ENCODE data around the gene ZBTB44.
"Not testable (repeated sequence)": the region's sequence is repeated elsewhere in the genome, so short reads cannot be mapped to it uniquely, and the experiment has no call there.

Gene ZBTB44

GRCh38 chr11:130312046-130312445, 2.7 kb downstream of the ZBTB44 start:
- DNase-seq: no peak

- no peak for DNase-seq
Measured at GRCh38 chr11:130310622-130311021, 4.1 kb downstream of the ZBTB44 start.

GRCh38 chr11:130308886-130309285, 5.8 kb downstream of the ZBTB44 start:
- DNase-seq: no peak

DNA sequence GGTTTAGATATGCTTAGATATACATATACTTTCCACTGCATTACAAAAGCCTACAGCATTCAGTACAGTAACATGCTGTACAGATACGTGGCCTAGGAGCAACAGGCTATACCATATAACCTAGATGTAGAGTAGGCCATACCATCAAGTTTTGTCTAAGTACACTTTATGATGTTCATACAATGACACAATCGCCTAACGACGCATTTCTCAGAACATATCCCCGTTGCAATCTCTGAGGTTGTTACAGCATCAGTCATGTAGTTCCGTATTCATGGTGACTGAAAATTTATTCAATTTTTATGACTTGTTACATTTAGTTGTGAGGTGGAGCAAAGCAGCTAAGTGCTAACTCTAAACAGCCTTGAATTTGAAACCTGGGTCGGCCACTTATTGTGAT, 6.7 kb downstream of the ZBTB44 start:
- no peak for DNase-seq

- DNase-seq: no peak
Measured at GRCh38 chr11:130304651-130305050, 10.1 kb downstream of the ZBTB44 start.

- no peak for DNase-seq
Measured at GRCh38 chr11:130301002-130301401, 13.7 kb downstream of the ZBTB44 start.

GRCh38 chr11:130300567-130300966, 14.2 kb downstream of the ZBTB44 start:
- no peak for DNase-seq

DNA sequence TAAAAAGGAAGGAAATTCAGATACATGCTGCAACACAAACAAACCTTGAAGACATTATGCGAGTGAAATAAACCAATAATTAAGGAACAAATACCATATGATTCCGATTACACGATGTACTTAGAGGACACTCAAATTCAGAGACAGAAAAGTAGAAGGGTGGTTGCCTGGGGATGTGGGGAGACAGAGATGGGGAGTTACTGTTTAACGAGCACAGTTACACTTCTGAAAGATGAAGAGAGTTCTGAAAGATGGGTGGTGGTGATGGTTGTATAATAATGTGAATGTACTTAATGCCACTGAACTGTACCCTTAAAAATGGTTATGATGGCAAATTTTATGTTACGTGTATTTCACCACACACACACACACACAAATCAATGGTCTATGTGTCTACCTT, 14.7 kb downstream of the ZBTB44 start:
- DNase-seq: no peak

DNA sequence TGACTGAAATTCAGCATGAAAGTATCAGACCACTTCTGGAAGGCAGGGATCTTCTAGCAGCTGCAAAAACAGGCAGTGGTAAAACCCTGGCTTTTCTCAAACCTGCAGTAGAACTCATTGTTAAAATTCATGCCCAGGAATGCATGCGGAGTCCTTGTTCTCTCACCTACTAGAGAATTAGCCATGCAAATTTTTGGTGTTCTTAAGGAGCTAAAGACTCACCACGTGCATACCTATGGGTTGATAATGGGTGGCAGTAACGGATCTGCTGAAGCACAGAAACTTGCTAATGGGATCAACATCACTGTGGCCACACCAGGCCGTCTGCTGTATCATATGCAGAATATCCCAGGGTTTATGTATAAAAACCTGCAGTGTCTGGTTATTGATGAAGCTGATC, 19.1 kb downstream of the ZBTB44 start:
- DNase-seq: no peak

- no peak for DNase-seq
Measured at GRCh38 chr11:130282111-130282510, 32.6 kb downstream of the ZBTB44 start.

- DNase-seq: not testable (repeated sequence)
Measured at GRCh38 chr11:130281341-130281740, 33.4 kb downstream of the ZBTB44 start.

- no peak for DNase-seq
Measured at GRCh38 chr11:130279989-130280388, 34.7 kb downstream of the ZBTB44 start.

DNA sequence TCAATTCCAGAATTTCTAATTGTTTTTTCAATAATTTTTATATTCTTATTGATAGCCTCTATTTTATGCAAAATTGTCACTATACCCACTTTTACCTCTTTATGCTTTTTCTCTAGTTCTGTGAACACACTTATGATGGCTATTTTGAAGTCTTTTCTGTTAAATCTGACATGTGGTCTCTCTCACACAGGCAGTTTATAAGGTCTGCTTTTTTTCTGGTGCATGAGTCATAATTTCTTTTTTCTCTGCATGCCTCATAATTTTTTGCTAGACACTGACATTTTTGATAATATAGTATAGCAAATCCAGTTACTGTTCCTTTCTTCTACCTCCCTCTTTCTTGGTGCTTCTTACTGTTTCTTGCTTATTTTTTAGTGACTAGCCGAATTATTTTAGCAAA, 36.0 kb downstream of the ZBTB44 start:
- DNase-seq: no peak

DNA sequence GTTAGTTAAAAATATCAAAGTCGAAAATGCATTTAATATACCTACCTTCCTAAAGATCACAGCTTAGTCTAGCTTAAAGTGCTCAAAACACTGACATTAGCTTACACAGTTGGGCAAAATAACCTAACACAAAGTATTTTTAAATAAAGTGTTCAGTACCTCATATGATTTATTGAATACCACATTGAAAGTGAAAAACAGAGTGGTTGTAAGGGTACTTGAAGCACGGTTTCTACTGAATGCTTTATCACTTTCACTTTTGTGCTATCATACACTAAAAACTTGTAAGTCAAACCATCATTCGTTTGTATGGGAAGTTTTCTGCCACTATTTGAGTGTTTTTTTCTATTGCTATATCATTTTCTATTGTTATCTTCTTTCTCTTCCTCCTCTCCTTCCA, 36.6 kb downstream of the ZBTB44 start:
- no peak for DNase-seq

GRCh38 chr11:130272336-130272735, 42.4 kb downstream of the ZBTB44 start:
- DNase-seq: no peak

DNA sequence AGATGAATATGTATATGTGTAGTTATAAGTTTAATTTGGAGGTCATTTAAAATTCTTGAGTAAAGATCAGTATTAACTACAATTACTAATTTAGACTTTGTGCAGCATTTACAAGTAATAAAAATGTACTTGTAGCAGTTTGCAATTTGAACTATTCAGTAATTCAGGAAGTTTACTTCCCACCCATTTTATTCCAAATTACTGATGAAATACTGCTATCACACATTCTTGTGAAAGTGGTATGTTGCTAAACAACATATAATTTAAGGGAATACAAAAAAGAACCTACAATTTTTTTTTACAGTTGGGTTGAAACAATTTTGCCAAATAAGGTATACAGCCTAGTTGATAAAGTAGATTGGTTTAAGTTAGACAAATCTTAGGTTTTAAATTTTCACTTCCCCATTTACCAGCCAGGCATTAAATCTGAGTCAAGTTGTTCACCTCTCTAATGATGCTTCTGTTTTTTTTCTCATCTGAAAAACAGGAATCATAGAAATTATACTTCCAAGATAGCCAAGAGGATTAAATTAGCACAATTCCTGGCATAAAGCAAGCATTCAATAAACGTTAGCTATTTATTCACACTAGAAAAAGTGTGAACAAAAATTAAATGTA, 45.3 kb downstream of the ZBTB44 start:
- DNase-seq: no peak

DNA sequence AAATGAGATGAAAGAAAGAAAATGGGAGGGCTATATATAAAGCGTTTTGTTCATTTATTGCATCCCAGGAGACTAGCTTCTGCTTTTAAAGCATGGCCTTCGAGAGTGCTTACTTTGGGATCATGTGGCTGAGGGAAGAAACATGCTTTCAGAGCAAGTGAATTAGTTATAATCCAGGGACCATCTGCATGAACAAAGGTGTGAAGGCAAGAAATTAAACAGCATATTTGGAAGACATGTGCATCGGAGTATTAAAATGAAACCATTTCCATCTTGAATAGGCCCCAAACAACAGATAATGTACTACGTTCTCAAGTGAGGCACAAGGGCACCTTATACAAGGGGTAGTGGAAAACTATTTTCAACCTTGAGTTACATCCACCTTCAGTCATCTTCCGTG, 51.4 kb downstream of the ZBTB44 start:
- DNase-seq: no peak

- DNase-seq: no peak
Measured at GRCh38 chr11:130262424-130262823, 52.3 kb downstream of the ZBTB44 start.

- no peak for DNase-seq
Measured at GRCh38 chr11:130261571-130261970, 53.1 kb downstream of the ZBTB44 start.

DNA sequence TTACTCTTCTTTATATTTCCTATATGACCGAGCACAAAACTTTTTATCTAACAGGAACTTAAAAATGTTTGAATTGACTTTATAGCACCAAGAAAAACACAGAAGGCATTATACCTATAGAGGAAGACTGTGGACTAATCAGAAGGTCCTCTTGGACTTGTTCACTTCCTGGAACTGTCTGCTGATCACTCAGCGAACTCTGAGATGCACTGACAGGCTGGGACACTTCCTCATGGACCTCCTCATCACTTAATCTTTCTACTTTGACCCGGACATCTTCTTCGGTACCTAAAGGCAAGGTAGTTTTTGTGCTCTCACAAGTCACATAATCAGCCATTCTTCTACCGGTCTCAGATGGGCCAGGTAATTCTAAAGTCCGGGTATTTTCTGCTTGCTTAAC, 54.0 kb downstream of the ZBTB44 start:
- DNase-seq: no peak

GRCh38 chr11:130260080-130260627, 54.6 kb downstream of the ZBTB44 start:
- DNase-seq: no peak

DNA sequence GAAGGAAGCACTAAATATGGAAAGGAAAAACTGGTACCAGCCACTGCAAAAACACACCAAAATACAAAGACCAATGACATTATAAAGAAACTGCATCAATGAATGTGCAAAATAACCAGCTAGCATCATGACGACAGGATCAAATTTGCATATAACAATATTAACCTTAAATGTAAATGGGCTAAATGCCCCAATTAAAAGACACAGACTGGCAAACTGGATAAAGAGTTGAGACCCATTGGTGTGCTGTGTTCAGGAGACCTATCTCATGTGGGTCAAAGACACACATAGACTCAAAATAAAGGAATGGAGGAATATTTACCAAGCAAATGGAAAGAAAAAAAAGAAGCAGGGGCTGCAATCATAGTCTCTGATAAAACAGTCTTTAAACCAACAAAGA, 63.0 kb downstream of the ZBTB44 start:
- not testable (repeated sequence) for DNase-seq

- not testable (repeated sequence) for DNase-seq
Measured at GRCh38 chr11:130249929-130250328, 64.8 kb downstream of the ZBTB44 start.

- DNase-seq: no peak
Measured at GRCh38 chr11:130249371-130249770, 65.3 kb downstream of the ZBTB44 start.

DNA sequence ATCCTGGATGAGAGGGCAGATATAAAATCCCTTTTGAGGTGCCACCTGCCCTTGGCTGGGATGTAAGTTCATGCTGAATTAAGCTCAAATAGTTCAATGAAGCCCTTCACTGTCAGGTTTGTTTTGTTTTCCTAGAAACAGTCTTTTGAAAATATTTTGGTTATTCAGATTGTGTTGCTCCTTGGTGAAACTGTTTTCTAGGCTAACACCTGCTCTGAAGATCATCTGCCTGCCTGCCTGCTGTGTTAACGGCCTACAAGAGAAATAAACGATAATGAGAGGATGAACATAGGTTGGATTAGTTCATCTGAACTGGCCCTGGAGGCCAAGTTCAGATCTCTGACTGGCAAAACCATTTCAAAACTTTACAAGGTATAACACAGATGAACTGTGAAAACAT, 67.4 kb downstream of the ZBTB44 start:
- DNase-seq: no peak

Data from SHP77 (cell line).